ELF-1 (cell line): Measurements from ENCODE around the gene LAMC3.

Experiments
- DNase-seq: peaks from one replicate; pipeline ENCODE4 v3.0.0-alpha.2; 2016; ENCODE audit warnings: low read depth, low spot score

LAMC3 gene

GRCh38 chr9:131011274-131012022, 2.5 kb downstream of the LAMC3 start:
- DNase-seq, result no peak

GRCh38 chr9:131012023-131012334, 3.0 kb downstream of the LAMC3 start:
- peak; percentile 58 for DNase-seq

- DNase-seq, result peak; percentile 58
These were observed 3.5 kb downstream of the LAMC3 start for GRCh38 chr9:131012396-131012917.

GRCh38 chr9:131013015-131013755, 4.2 kb downstream of the LAMC3 start:
- DNase-seq, result no peak

- no peak for DNase-seq
These were observed 5.0 kb downstream of the LAMC3 start for GRCh38 chr9:131013771-131014676.

- DNase-seq, result no peak
These were observed 6.1 kb downstream of the LAMC3 start for GRCh38 chr9:131015112-131015511.

GRCh38 chr9:131015876-131016397, 7.0 kb downstream of the LAMC3 start:
- no peak for DNase-seq

GRCh38 chr9:131017067-131017466, 8.1 kb downstream of the LAMC3 start:
- DNase-seq, result peak; percentile 87

GRCh38 chr9:131018621-131019020, 9.6 kb downstream of the LAMC3 start:
- peak; percentile 29 for DNase-seq

- no peak for DNase-seq
These were observed 10.6 kb downstream of the LAMC3 start for GRCh38 chr9:131019388-131020239.

- DNase-seq, result peak; percentile 28
These were observed 11.4 kb downstream of the LAMC3 start for GRCh38 chr9:131020388-131020787.

- no peak for DNase-seq
These were observed 11.9 kb downstream of the LAMC3 start for GRCh38 chr9:131020862-131021261.

- no peak for DNase-seq
These were observed 12.8 kb downstream of the LAMC3 start for GRCh38 chr9:131021785-131022184.

- no peak for DNase-seq
These were observed 16.2 kb downstream of the LAMC3 start for GRCh38 chr9:131024978-131025868.

- no peak for DNase-seq
These were observed 17.2 kb downstream of the LAMC3 start for GRCh38 chr9:131025953-131026858.

- no peak for DNase-seq
These were observed 18.3 kb downstream of the LAMC3 start for GRCh38 chr9:131027048-131027871.

GRCh38 chr9:131027872-131028179, 18.9 kb downstream of the LAMC3 start:
- DNase-seq, result no peak
